SU-DHL-6 (cell line): ENCODE results near the gene CPT1B.

Source experiments
- H2AFZ ChIP-seq: fragments of 200-600 bp; sonication (generic); 2 replicates; pipeline ENCODE4 v1.6.1; 2014; ENCODE audit warnings: low read depth, mild to moderate bottlenecking, moderate library complexity, mixed read lengths, antibody characterized with exemption, low read length; ENCODE audit not compliant: severe bottlenecking
- H3F3A ChIP-seq: fragments of 200-600 bp; shearing (Covaris generic); 2 replicates; pipeline ENCODE4 v1.6.0; 2016; ENCODE audit warnings: antibody characterized with exemption, mild to moderate bottlenecking; ENCODE audit not compliant: insufficient read depth
- H3K27ac ChIP-seq: fragments of 200-600 bp; sonication (generic); 2 replicates; pipeline ENCODE4 v1.5.1; 2016; ENCODE audit warnings: low read depth, mild to moderate bottlenecking, low read length, moderate library complexity, mixed read lengths
- H3K27me3 ChIP-seq: fragments of 200-600 bp; sonication (generic), shearing (Covaris generic); 2 replicates; pipeline ENCODE4 v1.6.0; 2014; ENCODE audit warnings: mild to moderate bottlenecking, low read length
- H3K36me3 ChIP-seq: fragments of 200-600 bp; sonication (generic); 2 replicates; pipeline ENCODE4 v1.6.1; 2014; ENCODE audit warnings: mild to moderate bottlenecking, low read length, mixed read lengths
- H3K4me2 ChIP-seq: fragments of 300-600, 200-600 bp; shearing (Covaris generic), sonication (generic); 2 replicates; pipeline ENCODE4 v1.6.0; 2014; ENCODE audit warnings: low read length, low read depth, mild to moderate bottlenecking; ENCODE audit not compliant: poor library complexity, severe bottlenecking
- H3K4me3 ChIP-seq: fragments of 200-600 bp; sonication (generic); 2 replicates; pipeline ENCODE4 v1.5.1; 2014; ENCODE audit warnings: antibody characterized with exemption, low read length, mild to moderate bottlenecking, mixed read lengths; ENCODE audit not compliant: insufficient read depth, poor library complexity, severe bottlenecking
- H3K79me2 ChIP-seq: fragments of 200-600 bp; sonication (generic); 2 replicates; pipeline ENCODE4 v1.6.1; 2014; ENCODE audit warnings: mild to moderate bottlenecking, low read length, moderate library complexity; ENCODE audit not compliant: insufficient read depth
- H3K9ac ChIP-seq: fragments of 200-600 bp; sonication (generic); 2 replicates; pipeline ENCODE4 v1.7.0; 2014; ENCODE audit warnings: mild to moderate bottlenecking, low read length
- H3K9me2 ChIP-seq: fragments of 200-600 bp; sonication (generic); replicated peaks from 2 replicates; pipeline ENCODE4 v1.6.1; 2014; ENCODE audit warnings: low read length; ENCODE audit not compliant: insufficient read depth
- H3K9me3 ChIP-seq: fragments of 200-600 bp; sonication (generic); 2 replicates; pipeline ENCODE4 v1.6.1; 2014; ENCODE audit warnings: low read length, mixed read lengths; ENCODE audit not compliant: insufficient read depth
- H4K20me1 ChIP-seq: fragments of 200-600 bp; sonication (generic); 2 replicates; pipeline ENCODE4 v1.6.1; 2014; ENCODE audit warnings: low read depth, mild to moderate bottlenecking, antibody characterized with exemption, low read length, moderate library complexity, mixed read lengths
- CTCF ChIP-seq: fragments of 200-600 bp; sonication (generic); IDR thresholded peaks from one replicate; pipeline ENCODE4 v1.5.1; 2017; ENCODE audit warnings: antibody characterized with exemption, mild to moderate bottlenecking, low read length, moderate library complexity; ENCODE audit not compliant: insufficient read depth, poor library complexity, severe bottlenecking
- EZH2phosphoT487 ChIP-seq: fragments of 200-600 bp; sonication (generic), shearing (Covaris generic); conservative IDR thresholded peaks from 2 replicates; pipeline ENCODE4 v1.6.1; 2018; ENCODE audit warnings: mild to moderate bottlenecking, antibody characterized with exemption, low read length, moderate library complexity, mixed read lengths

CPT1B gene

DNA sequence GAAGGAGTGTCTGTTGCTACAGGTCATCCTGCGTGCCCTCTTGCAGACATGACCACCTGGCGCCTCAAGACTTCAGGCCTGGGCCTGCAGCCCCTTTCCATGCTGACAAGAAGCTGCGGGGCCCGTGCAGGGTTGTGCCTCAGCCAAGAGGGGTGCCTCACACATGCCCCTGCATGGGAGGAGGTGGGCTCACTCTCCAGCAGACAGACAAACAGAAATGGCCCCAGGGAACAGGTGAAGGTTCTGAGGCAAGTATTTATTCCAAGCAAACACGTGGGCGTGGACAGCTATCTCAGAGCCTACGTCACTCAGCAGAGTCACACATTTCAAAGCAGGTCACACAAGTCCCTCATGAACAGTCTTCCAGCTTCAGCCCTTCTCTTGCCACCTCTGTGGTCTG is 9.6 kb downstream of the CPT1B start:
- Histone ChIP-seq H3K9me2 (no peaks in the 10 kb centered on the region), H3K4me3 (no peak overlapping the region), H3K4me2 (no peak overlapping the region), H3K36me3 (peaks cover 4% of the 10 kb centered on the region; the same call in 1 of the 2 replicates), H3K27me3 (no peaks in the 10 kb centered on the region), H3F3A (peaks cover 3% of the 10 kb centered on the region; the same call in 1 of the 2 replicates), H2AFZ (no peak overlapping the region), H3K9me3 (no peaks in the 10 kb centered on the region), H3K9ac (no peak overlapping the region), H4K20me1 (no peaks in the 10 kb centered on the region), H3K79me2 (no peaks in the 10 kb centered on the region), H3K27ac (no peak overlapping the region)
- TF ChIP-seq CTCF: no peak
- no peak for TF ChIP-seq EZH2phosphoT487

GRCh38 chr22:50567721-50568252 is 10.4 kb downstream of the CPT1B start:
- Histone ChIP-seq H3K9me3 (no peaks in the 10 kb centered on the region), H3K27ac (no peak overlapping the region), H3F3A (peaks cover 3% of the 10 kb centered on the region; the same call in 1 of the 2 replicates), H3K9me2 (no peaks in the 10 kb centered on the region), H3K27me3 (no peaks in the 10 kb centered on the region), H3K4me2 (no peak overlapping the region), H3K4me3 (no peak overlapping the region), H2AFZ (no peak overlapping the region), H3K36me3 (peaks cover 4% of the 10 kb centered on the region; the same call in 1 of the 2 replicates), H4K20me1 (no peaks in the 10 kb centered on the region), H3K79me2 (no peaks in the 10 kb centered on the region), H3K9ac (no peak overlapping the region)
- TF ChIP-seq EZH2phosphoT487 (no peak), CTCF (no peak)

- Histone ChIP-seq H3K36me3 (peaks cover 4% of the 10 kb centered on the region; the same call in 1 of the 2 replicates), H3K9me2 (no peaks in the 10 kb centered on the region), H3F3A (peaks cover 3% of the 10 kb centered on the region; the same call in 1 of the 2 replicates), H3K79me2 (no peaks in the 10 kb centered on the region), H4K20me1 (no peaks in the 10 kb centered on the region), H3K27ac (no peak overlapping the region), H3K27me3 (no peaks in the 10 kb centered on the region), H3K4me3 (no peak overlapping the region), H3K4me2 (no peak overlapping the region), H3K9me3 (no peaks in the 10 kb centered on the region), H2AFZ (no peak overlapping the region), H3K9ac (no peak overlapping the region)
- TF ChIP-seq CTCF (no peak), EZH2phosphoT487 (no peak)
These were observed 13.9 kb downstream of the CPT1B start for GRCh38 chr22:50564289-50564688.
